GM12878 (cell line): Measurements from ENCODE around the gene SPATA18. TPM values are rescaled to one million over a fixed set of nuclear protein-coding genes. Genes with fewer than 3 reads are reported as not detected.

Experiments
- BRCA1 ChIP-seq: IDR thresholded peaks from 2 replicates; pipeline ENCODE4 v1.6.1; 2011; ENCODE audit warnings: low read depth, low read length, improper control_type of control experiment
- CREB1 ChIP-seq: IDR thresholded peaks from 2 replicates; pipeline ENCODE4 v1.6.1; 2012; ENCODE audit warnings: low read depth, mild to moderate bottlenecking, inconsistent platforms
- HDAC2 ChIP-seq: fragments of 200-600 bp; sonication (generic); IDR thresholded peaks from 2 replicates; pipeline ENCODE4 v1.6.1; 2017
- KAT2A ChIP-seq: conservative IDR thresholded peaks from 2 replicates; pipeline ENCODE4 v1.6.1; 2011; ENCODE audit warnings: low read depth, low read length; ENCODE audit not compliant: control insufficient read depth
- MEF2B ChIP-seq: fragments of 450-650 bp; IDR thresholded peaks from 2 replicates; pipeline ENCODE4 v1.6.1; 2018; ENCODE audit warnings: mild to moderate bottlenecking, moderate library complexity; ENCODE audit not compliant: partially characterized antibody, poor library complexity, severe bottlenecking
- NKRF ChIP-seq: fragments of 450-650 bp; conservative IDR thresholded peaks from 2 replicates; pipeline ENCODE4 v1.6.1; 2017; ENCODE audit warnings: mild to moderate bottlenecking, moderate library complexity
- RCOR1 ChIP-seq: conservative IDR thresholded peaks from 2 replicates; pipeline ENCODE4 v1.6.1; 2012; ENCODE audit warnings: low read depth, low read length, improper control_type of control experiment
- SIN3A ChIP-seq: IDR thresholded peaks from 2 replicates; pipeline ENCODE4 v1.6.1; 2012; ENCODE audit warnings: low read depth, low read length, improper control_type of control experiment
- ZZZ3 ChIP-seq: IDR thresholded peaks from 2 replicates; pipeline ENCODE4 v1.6.1; 2011; ENCODE audit warnings: low read depth; ENCODE audit not compliant: control insufficient read depth, insufficient read length
- polyA plus RNA-seq, 11 experiments: library from polyadenylated mRNA; depleted of rRNA in 4 of 11; unstranded in 6 of 11; stranded (reverse) in 5 of 11; fragments of >200 nt; fragmentation: Nextera tagmentation in 4 of 11; fragmentation: Illumina TruSeq in 1 of 11; extraction: Ambion mirVana in 4 of 11; extraction: Trizol in 1 of 11; gene quantifications; 1 replicate in 1 of 11; 2 replicates in 10 of 11; pipeline versions ENCODE4 v1.2.1 to v1.2.3, GENCODE V29; 2011 to 2016; ENCODE audit warnings: inconsistent platforms in 2 of 11, missing spikeins in 2 of 11, low read depth in 1 of 11
- total RNA-seq, 4 experiments: library from RNA; depleted of rRNA in 3 of 4; stranded (reverse); fragments of >200 nt in 3 of 4; fragmentation: Illumina TruSeq in 1 of 4; extraction: Trizol in 1 of 4; gene quantifications; 2 replicates each; pipeline versions ENCODE4 v1.2.1 to v1.2.3, GENCODE V29; 2013 to 2021
- TF ChIP-seq, protein P1 (sequence below): fragments of 150-350 bp; IDR thresholded peaks from 2 replicates; pipeline ENCODE4 v1.6.1; 2016; ENCODE audit warnings: low read depth, low read length
- TF ChIP-seq, protein P2 (sequence below): IDR thresholded peaks from 2 replicates; pipeline ENCODE4 v1.6.1; 2011; ENCODE audit warnings: borderline replicate concordance, low read depth, mild to moderate bottlenecking, moderate library complexity, low read length; ENCODE audit not compliant: insufficient read depth, poor library complexity, severe bottlenecking

SPATA18 gene
- total and polyA plus RNA-seq, 10 of the 15 experiments (the other 5 are each of a cell fraction or from before 2014, with no cell fraction given), result 0.39 to 4.5 (median 1.9) TPM

GRCh38 chr4:52111995-52112394 is 60.9 kb downstream of the SPATA18 start (continued):
- TF ChIP-seq, protein P1, sequence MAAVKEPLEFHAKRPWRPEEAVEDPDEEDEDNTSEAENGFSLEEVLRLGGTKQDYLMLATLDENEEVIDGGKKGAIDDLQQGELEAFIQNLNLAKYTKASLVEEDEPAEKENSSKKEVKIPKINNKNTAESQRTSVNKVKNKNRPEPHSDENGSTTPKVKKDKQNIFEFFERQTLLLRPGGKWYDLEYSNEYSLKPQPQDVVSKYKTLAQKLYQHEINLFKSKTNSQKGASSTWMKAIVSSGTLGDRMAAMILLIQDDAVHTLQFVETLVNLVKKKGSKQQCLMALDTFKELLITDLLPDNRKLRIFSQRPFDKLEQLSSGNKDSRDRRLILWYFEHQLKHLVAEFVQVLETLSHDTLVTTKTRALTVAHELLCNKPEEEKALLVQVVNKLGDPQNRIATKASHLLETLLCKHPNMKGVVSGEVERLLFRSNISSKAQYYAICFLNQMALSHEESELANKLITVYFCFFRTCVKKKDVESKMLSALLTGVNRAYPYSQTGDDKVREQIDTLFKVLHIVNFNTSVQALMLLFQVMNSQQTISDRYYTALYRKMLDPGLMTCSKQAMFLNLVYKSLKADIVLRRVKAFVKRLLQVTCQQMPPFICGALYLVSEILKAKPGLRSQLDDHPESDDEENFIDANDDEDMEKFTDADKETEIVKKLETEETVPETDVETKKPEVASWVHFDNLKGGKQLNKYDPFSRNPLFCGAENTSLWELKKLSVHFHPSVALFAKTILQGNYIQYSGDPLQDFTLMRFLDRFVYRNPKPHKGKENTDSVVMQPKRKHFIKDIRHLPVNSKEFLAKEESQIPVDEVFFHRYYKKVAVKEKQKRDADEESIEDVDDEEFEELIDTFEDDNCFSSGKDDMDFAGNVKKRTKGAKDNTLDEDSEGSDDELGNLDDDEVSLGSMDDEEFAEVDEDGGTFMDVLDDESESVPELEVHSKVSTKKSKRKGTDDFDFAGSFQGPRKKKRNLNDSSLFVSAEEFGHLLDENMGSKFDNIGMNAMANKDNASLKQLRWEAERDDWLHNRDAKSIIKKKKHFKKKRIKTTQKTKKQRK, result no peak
- TF ChIP-seq RCOR1 (no peak), KAT2A (no peak), NKRF (no peak), MEF2B (no peak), SIN3A (no peak), HDAC2 (no peak), ZZZ3 (no peak), BRCA1 (no peak), CREB1 (no peak)
- TF ChIP-seq, protein P2, sequence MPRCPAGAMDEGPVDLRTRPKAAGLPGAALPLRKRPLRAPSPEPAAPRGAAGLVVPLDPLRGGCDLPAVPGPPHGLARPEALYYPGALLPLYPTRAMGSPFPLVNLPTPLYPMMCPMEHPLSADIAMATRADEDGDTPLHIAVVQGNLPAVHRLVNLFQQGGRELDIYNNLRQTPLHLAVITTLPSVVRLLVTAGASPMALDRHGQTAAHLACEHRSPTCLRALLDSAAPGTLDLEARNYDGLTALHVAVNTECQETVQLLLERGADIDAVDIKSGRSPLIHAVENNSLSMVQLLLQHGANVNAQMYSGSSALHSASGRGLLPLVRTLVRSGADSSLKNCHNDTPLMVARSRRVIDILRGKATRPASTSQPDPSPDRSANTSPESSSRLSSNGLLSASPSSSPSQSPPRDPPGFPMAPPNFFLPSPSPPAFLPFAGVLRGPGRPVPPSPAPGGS, result no peak
